ENCODE measurements around the gene AJAP1. TPM values are rescaled to one million over a fixed set of nuclear protein-coding genes. Genes with fewer than 3 reads are reported as not detected.

The AJAP1 gene
- total RNA-seq, 4 donors from 2014 or later, result 0.30 to 4.0 (median 1.0) TPM

- intact Hi-C loops (cut with DNase I), result no loop called here
- WGBS, 2 donors, result 78 to 86% methylated on average over 4 to 12 of the region's 12 CpGs
- H3K27ac ChIP-seq, result no peak overlapping the region
- DNase-seq, result no peak
- no peaks in the 10 kb centered on the region for H3K4me1 ChIP-seq
- no peak overlapping the region for H3K4me3 ChIP-seq
- peaks cover 0 to 7% (median 0%) of the 10 kb centered on the region in 4 donors for H3K27me3 ChIP-seq
- TF ChIP-seq POLR2A (IDR thresholded peaks at IDR 0.05), result no peak
- TF ChIP-seq CTCF (IDR thresholded peaks at IDR 0.05), result no peak
- no peaks in the 10 kb centered on the region for H3K36me3 ChIP-seq
- no peaks in the 10 kb centered on the region for H3K9me3 ChIP-seq
Measured at GRCh38 chr1:4729090-4729471, 74.7 kb downstream of the AJAP1 start.

- TF ChIP-seq CTCF (IDR thresholded peaks at IDR 0.05), result no peak
- TF ChIP-seq POLR2A (IDR thresholded peaks at IDR 0.05), result no peak
- H3K4me1 ChIP-seq, result no peaks in the 10 kb centered on the region
- H3K27me3 ChIP-seq, result peaks cover 0 to 15% (median 0%) of the 10 kb centered on the region in 4 donors
- H3K4me3 ChIP-seq, result no peak overlapping the region
- intact Hi-C loops (cut with DNase I), result no loop called here
- H3K9me3 ChIP-seq, result no peaks in the 10 kb centered on the region
- H3K36me3 ChIP-seq, result no peaks in the 10 kb centered on the region
- 56 to 68% methylated on average over 8 to 12 of the region's 12 CpGs for WGBS, 2 donors
- no peak for DNase-seq
- no peak overlapping the region for H3K27ac ChIP-seq
Measured at GRCh38 chr1:4730078-4730477, 75.7 kb downstream of the AJAP1 start.

GRCh38 chr1:4733446-4734177, 79.2 kb downstream of the AJAP1 start:
- Histone ChIP-seq H3K4me1 (no peaks in the 10 kb centered on the region), H3K9me3 (no peaks in the 10 kb centered on the region), H3K27me3 (peaks cover 0 to 25% (median 0%) of the 10 kb centered on the region in 4 donors), H3K4me3 (no peak overlapping the region), H3K36me3 (no peaks in the 10 kb centered on the region), H3K27ac (no peak overlapping the region)
- DNase-seq, result no peak
- 86 to 93% methylated on average over 19 to 21 of the region's 27 CpGs for WGBS, 2 donors
- intact Hi-C loops (cut with DNase I), result no loop called here
- TF ChIP-seq CTCF (IDR thresholded peaks at IDR 0.05) (no peak), POLR2A (IDR thresholded peaks at IDR 0.05) (no peak)

- no peak overlapping the region for H3K27ac ChIP-seq
- H3K4me3 ChIP-seq, result no peak overlapping the region
- TF ChIP-seq POLR2A (IDR thresholded peaks at IDR 0.05) (no peak), CTCF (IDR thresholded peaks at IDR 0.05) (no peak)
- intact Hi-C loops (cut with DNase I), result no loop called here
- peaks cover 0 to 30% (median 0%) of the 10 kb centered on the region in 4 donors for H3K27me3 ChIP-seq
- no peak for DNase-seq
- H3K36me3 ChIP-seq, result no peaks in the 10 kb centered on the region
- no peaks in the 10 kb centered on the region for H3K9me3 ChIP-seq
- 100% methylated on average over 1 of the region's 6 CpGs; no CpG with 5 or more reads in 1 of the 2 donors for WGBS, 2 donors
- H3K4me1 ChIP-seq, result no peaks in the 10 kb centered on the region
Measured at GRCh38 chr1:4734219-4734618, 79.8 kb downstream of the AJAP1 start.

GRCh38 chr1:4734791-4735190, 80.4 kb downstream of the AJAP1 start:
- Histone ChIP-seq H3K27me3 (peaks cover 0 to 30% (median 0%) of the 10 kb centered on the region in 4 donors), H3K4me3 (no peak overlapping the region), H3K9me3 (no peaks in the 10 kb centered on the region), H3K4me1 (no peaks in the 10 kb centered on the region), H3K36me3 (no peaks in the 10 kb centered on the region), H3K27ac (no peak overlapping the region)
- intact Hi-C loops (cut with DNase I), result no loop called here
- TF ChIP-seq POLR2A (IDR thresholded peaks at IDR 0.05) (no peak), CTCF (IDR thresholded peaks at IDR 0.05) (no peak)
- WGBS, 2 donors, result 85 to 97% methylated on average over 15 of the region's 22 CpGs
- no peak for DNase-seq

All from esophagus squamous epithelium (tissue), 5 donors.